GM23338 (cell line): ENCODE data around the gene LRP4. TPM values are rescaled to one million over a fixed set of nuclear protein-coding genes. Genes with fewer than 3 reads are reported as not detected.

Source experiments
- ATAC-seq: fragments of 200-7000 bp; cut with Tn5 transposase; 3 replicates; pipeline ENCODE4 v1.9.1; 2020
- DNase-seq: peaks from one replicate; pipeline ENCODE4 v3.0.0-alpha.2; 2015; ENCODE audit warnings: low spot score
- H2AFZ ChIP-seq: fragments of 200-600 bp; sonication (generic); 2 replicates; pipeline ENCODE4 v1.8.0; 2016; ENCODE audit warnings: antibody characterized with exemption, mild to moderate bottlenecking, moderate library complexity
- H3F3A ChIP-seq: fragments of 200-600 bp; sonication (generic); replicated peaks from 2 replicates; pipeline ENCODE4 v1.8.0; 2017; ENCODE audit warnings: antibody characterized with exemption, mixed run types, low read depth
- H3K27ac ChIP-seq: fragments of 200-600 bp; sonication (generic); 2 replicates; pipeline ENCODE4 v1.6.1; 2016; ENCODE audit warnings: low read depth
- H3K27me3 ChIP-seq: fragments of 200-600 bp; sonication (generic); 2 replicates; pipeline ENCODE4 v1.8.0; 2016; ENCODE audit warnings: mild to moderate bottlenecking, mixed run types, moderate library complexity; ENCODE audit not compliant: insufficient read depth
- H3K36me3 ChIP-seq: fragments of 200-600 bp; sonication (generic); 2 replicates; pipeline ENCODE4 v1.8.0; 2016; ENCODE audit warnings: mild to moderate bottlenecking; ENCODE audit not compliant: insufficient read depth
- H3K4me1 ChIP-seq: fragments of 200-600 bp; sonication (generic); 2 replicates; pipeline ENCODE4 v1.8.0; 2016; ENCODE audit warnings: mild to moderate bottlenecking, moderate library complexity; ENCODE audit not compliant: insufficient read depth
- H3K4me2 ChIP-seq: fragments of 200-600 bp; sonication (generic); 2 replicates; pipeline ENCODE4 v1.7.1; 2017; ENCODE audit warnings: mixed run types
- H3K4me3 ChIP-seq: fragments of 200-600 bp; sonication (generic); 2 replicates; pipeline ENCODE4 v1.6.1; 2016; ENCODE audit warnings: mixed run types
- H3K79me2 ChIP-seq: fragments of 200-600 bp; sonication (generic); replicated peaks from 2 replicates; pipeline ENCODE4 v1.8.0; 2017; ENCODE audit warnings: mild to moderate bottlenecking; ENCODE audit not compliant: insufficient read depth
- H3K9me2 ChIP-seq: fragments of 200-600 bp; sonication (generic); 2 replicates; pipeline ENCODE4 v1.8.0; 2017; ENCODE audit not compliant: insufficient read depth
- H4K20me1 ChIP-seq: fragments of 200-600 bp; sonication (generic); replicated peaks from 2 replicates; pipeline ENCODE4 v1.8.0; 2017; ENCODE audit warnings: mild to moderate bottlenecking; ENCODE audit not compliant: insufficient read depth
- H3K27ac Mint-ChIP-seq: 2 replicates; pipeline ENCODE4 v1.8.0; 2020; ENCODE audit warnings: inconsistent platforms, mild to moderate bottlenecking, moderate library complexity, mixed read lengths
- H3K27me3 Mint-ChIP-seq: 3 replicates; pipeline ENCODE4 v1.8.0; 2022; ENCODE audit warnings: low read depth, mild to moderate bottlenecking, moderate library complexity, mixed read lengths, inconsistent platforms; ENCODE audit not compliant: insufficient read depth, poor library complexity
- H3K36me3 Mint-ChIP-seq: 3 replicates; pipeline ENCODE4 v1.8.0; 2021; ENCODE audit warnings: low read depth, mild to moderate bottlenecking, inconsistent platforms, moderate library complexity, mixed read lengths
- H3K4me1 Mint-ChIP-seq: 3 replicates; pipeline ENCODE4 v1.8.0; 2020; ENCODE audit warnings: mild to moderate bottlenecking, inconsistent platforms, mixed read lengths
- H3K4me3 Mint-ChIP-seq: 3 replicates; pipeline ENCODE4 v1.8.0; 2021; ENCODE audit warnings: moderate library complexity, mild to moderate bottlenecking, inconsistent platforms, mixed read lengths
- H3K9me3 Mint-ChIP-seq: 3 replicates; pipeline ENCODE4 v1.8.0; 2020; ENCODE audit warnings: moderate library complexity, mild to moderate bottlenecking, inconsistent platforms, mixed read lengths
- CREB1 ChIP-seq: fragments of 250-450 bp; sonication (Bioruptor Pico); IDR thresholded peaks from 2 replicates; pipeline ENCODE4 v1.5.0; 2020; ENCODE audit warnings: low read depth, mild to moderate bottlenecking, moderate library complexity
- EZH2 ChIP-seq: fragments of 200-600 bp; sonication (generic); IDR thresholded peaks from one replicate; pipeline ENCODE4 v1.8.0; 2017; ENCODE audit warnings: antibody characterized with exemption, mild to moderate bottlenecking, low read depth; ENCODE audit not compliant: unreplicated experiment
- JUNB ChIP-seq: IDR thresholded peaks from one replicate; pipeline ENCODE4 v1.6.1; 2016; ENCODE audit warnings: antibody characterized with exemption; ENCODE audit not compliant: unreplicated experiment
- STAT1 ChIP-seq: IDR thresholded peaks from one replicate; pipeline ENCODE4 v1.6.1; 2016; ENCODE audit warnings: antibody characterized with exemption; ENCODE audit not compliant: unreplicated experiment
- ZNF331 ChIP-seq: fragments of 250-450 bp; sonication (Bioruptor Pico); IDR thresholded peaks from 2 replicates; pipeline ENCODE4 v1.5.0; 2020; ENCODE audit warnings: low read depth, mild to moderate bottlenecking, moderate library complexity
- polyA plus RNA-seq: library from polyadenylated mRNA; unstranded; fragments of >200 nt; fragmentation: Nextera tagmentation; extraction: Ambion mirVana; gene quantifications from 2 replicates; pipeline ENCODE4 v1.2.1, GENCODE V29; 2016
- total RNA-seq: library from RNA; depleted of rRNA; stranded (reverse); fragments of >200 nt; shearing (Covaris generic); gene quantifications from 2 replicates; pipeline ENCODE4 v1.2.3, GENCODE V29; 2014
- TF ChIP-seq, protein P1 (sequence below), 2 experiments: fragments of 200-600 bp in 1 of 2; sonication (generic) in 1 of 2; conservative IDR thresholded peaks; 2 replicates each; pipeline versions ENCODE4 v1.5.1 to v1.6.1; 2016 to 2017; ENCODE audit warnings: antibody characterized with exemption in 2 of 2, low read depth in 2 of 2, mild to moderate bottlenecking in 2 of 2, moderate library complexity in 1 of 2
- TF ChIP-seq, protein P2 (sequence below): IDR thresholded peaks from 2 replicates; pipeline ENCODE4 v1.6.1; 2016; ENCODE audit warnings: antibody characterized with exemption

LRP4 gene
- total and polyA plus RNA-seq, 2 experiments from 2014 or later: 6.0 to 18.4 TPM

DNA sequence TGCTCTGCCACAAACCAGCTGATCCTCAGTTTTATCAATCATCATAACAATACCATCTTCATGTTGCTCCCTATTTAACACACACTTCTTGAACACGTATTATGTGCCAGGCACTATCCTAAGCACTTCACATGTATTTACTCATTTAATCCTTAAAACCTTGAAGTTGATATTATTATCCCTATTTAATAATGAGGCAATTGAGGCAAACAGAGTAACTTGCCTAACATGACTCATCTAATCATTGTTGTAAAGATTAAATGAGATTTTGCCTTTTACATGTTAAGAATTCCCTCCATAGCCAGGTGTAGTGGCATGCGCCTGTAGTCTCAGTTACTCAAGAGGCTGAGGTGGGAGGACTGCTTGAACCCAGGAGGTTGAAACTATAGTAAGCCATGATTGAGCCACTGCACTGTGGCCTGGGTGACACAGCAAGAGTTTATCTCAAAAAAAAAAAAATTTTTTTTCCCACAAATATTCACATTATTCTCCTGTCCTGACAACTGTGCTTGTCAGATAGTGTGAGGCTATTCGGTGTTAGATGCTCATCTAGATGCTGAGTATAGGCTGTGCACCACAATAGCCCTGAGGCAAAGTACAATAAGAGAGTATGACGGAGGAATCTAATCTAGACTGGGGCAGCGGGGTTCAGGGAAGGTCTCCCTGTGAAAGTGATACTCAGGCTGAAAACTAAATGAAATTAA is 85.7 kb downstream of the LRP4 start:
- no peaks in the 10 kb centered on the region; the same call in 1 of the 3 replicates for H3K36me3 Mint-ChIP-seq
- DNase-seq (no peak), ATAC-seq (no peak)
- no peaks in the 10 kb centered on the region for H3K9me2 ChIP-seq
- H3K9me3 Mint-ChIP-seq: no peaks in the 10 kb centered on the region
- peaks cover 100% of the 10 kb centered on the region for H3K79me2 ChIP-seq
- TF ChIP-seq CREB1: no peak
- no peak for TF ChIP-seq STAT1
- H2AFZ ChIP-seq: no peak overlapping the region
- 0 out of 2 replicates have a peak overlapping the region, but pooled peaks have one; percentile 2 for H3K27ac ChIP-seq
- peaks cover 48% of the 10 kb centered on the region for H4K20me1 ChIP-seq
- no peaks in the 10 kb centered on the region for H3K36me3 ChIP-seq
- H3K4me3 Mint-ChIP-seq: no peak overlapping the region
- no peak overlapping the region for H3K4me2 ChIP-seq
- no peaks in the 10 kb centered on the region for H3K27me3 ChIP-seq
- H3K27ac Mint-ChIP-seq: peak overlapping the region; percentile 34
- no peaks in the 10 kb centered on the region for H3K27me3 Mint-ChIP-seq
- H3F3A ChIP-seq: no peaks in the 10 kb centered on the region
- H3K4me3 ChIP-seq: no peak overlapping the region
- peaks cover 27% of the 10 kb centered on the region for H3K4me1 Mint-ChIP-seq
- H3K4me1 ChIP-seq: peaks cover 27% of the 10 kb centered on the region

DNA sequence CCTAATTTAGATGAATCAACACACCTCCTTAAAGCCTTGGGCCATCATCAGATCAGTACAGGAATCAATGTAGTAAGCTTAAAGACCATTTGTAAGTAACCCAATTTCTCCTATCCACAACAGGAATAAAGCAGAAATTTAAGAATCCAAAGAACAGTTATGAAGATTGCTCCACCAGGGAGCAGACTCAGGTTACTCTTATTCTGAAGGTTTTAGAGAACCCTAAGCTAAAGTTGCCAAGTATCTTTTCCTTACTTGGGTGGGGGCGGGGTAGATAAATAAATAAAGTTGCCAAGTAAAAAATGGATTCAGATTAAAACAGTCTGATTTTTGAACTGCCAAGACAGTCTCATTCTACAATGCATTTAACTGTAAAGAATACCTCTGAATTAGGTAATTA is 90.4 kb downstream of the LRP4 start:
- H3K4me2 ChIP-seq: 0 out of 2 replicates have a peak overlapping the region, but pooled peaks have one; percentile 86
- TF ChIP-seq, protein P1, sequence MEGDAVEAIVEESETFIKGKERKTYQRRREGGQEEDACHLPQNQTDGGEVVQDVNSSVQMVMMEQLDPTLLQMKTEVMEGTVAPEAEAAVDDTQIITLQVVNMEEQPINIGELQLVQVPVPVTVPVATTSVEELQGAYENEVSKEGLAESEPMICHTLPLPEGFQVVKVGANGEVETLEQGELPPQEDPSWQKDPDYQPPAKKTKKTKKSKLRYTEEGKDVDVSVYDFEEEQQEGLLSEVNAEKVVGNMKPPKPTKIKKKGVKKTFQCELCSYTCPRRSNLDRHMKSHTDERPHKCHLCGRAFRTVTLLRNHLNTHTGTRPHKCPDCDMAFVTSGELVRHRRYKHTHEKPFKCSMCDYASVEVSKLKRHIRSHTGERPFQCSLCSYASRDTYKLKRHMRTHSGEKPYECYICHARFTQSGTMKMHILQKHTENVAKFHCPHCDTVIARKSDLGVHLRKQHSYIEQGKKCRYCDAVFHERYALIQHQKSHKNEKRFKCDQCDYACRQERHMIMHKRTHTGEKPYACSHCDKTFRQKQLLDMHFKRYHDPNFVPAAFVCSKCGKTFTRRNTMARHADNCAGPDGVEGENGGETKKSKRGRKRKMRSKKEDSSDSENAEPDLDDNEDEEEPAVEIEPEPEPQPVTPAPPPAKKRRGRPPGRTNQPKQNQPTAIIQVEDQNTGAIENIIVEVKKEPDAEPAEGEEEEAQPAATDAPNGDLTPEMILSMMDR (conservative IDR thresholded peaks at IDR 0.05; ENCODE audit: low read depth in 2 of 2): no peak
- TF ChIP-seq ZNF331 (CRISPR knock-in tag) (no peak), EZH2 (no peak), CREB1 (no peak), JUNB (no peak)
- TF ChIP-seq, protein P2, sequence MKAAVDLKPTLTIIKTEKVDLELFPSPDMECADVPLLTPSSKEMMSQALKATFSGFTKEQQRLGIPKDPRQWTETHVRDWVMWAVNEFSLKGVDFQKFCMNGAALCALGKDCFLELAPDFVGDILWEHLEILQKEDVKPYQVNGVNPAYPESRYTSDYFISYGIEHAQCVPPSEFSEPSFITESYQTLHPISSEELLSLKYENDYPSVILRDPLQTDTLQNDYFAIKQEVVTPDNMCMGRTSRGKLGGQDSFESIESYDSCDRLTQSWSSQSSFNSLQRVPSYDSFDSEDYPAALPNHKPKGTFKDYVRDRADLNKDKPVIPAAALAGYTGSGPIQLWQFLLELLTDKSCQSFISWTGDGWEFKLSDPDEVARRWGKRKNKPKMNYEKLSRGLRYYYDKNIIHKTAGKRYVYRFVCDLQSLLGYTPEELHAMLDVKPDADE: no peak

More for the DNA sequence above, 90.4 kb downstream of the LRP4 start:
- Histone ChIP-seq H2AFZ (no peak overlapping the region), H3K9me2 (no peaks in the 10 kb centered on the region), H3F3A (0 out of 2 replicates have a peak, but pooled peaks cover 4% of the 10 kb centered on the region), H3K27ac (no peak overlapping the region), H4K20me1 (peaks cover 65% of the 10 kb centered on the region), H3K4me1 (peaks cover 24% of the 10 kb centered on the region), H3K27me3 (no peaks in the 10 kb centered on the region), H3K36me3 (no peaks in the 10 kb centered on the region), H3K79me2 (peaks cover 98% of the 10 kb centered on the region), H3K4me3 (no peak overlapping the region)
- no peak for DNase-seq
- no peak for ATAC-seq
- no peaks in the 10 kb centered on the region for H3K9me3 Mint-ChIP-seq
- H3K27ac Mint-ChIP-seq: no peak overlapping the region
- H3K4me1 Mint-ChIP-seq: peaks cover 31% of the 10 kb centered on the region
- no peaks in the 10 kb centered on the region; the same call in 1 of the 3 replicates for H3K36me3 Mint-ChIP-seq
- H3K4me3 Mint-ChIP-seq: no peak overlapping the region
- H3K27me3 Mint-ChIP-seq: no peaks in the 10 kb centered on the region
